Measurements from ENCODE around the gene TEAD4. TPM values are rescaled to one million over a fixed set of nuclear protein-coding genes. Genes with fewer than 3 reads are reported as not detected.

TEAD4 gene
- total and polyA plus RNA-seq, 2 donors (not counting 1 experiment from before 2014, with no cell fraction given): not detected

DNA sequence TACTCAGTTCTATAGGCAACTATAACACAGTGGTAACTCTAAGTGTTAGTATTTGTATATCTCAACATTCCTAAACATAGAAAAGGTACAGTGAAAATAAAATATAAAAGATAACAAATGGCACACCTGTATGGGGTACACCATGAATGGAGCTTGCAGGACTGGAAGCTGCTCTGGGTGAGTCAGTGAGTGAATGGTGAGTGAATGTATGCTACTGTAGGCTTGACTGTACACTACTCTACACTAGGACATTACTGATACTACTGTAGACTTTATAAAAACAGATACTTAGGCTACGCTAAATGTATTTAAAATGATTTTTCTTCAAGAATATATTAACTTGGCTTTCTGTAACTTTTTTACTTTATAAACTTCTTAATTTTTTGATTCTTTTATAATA lies 25.5 kb downstream of the TEAD4 start:
- H3K4me1 ChIP-seq (ENCODE audit: control insufficient read depth in 2 of 2, insufficient read depth in 2 of 2, low read length in 2 of 2): no peaks in the 10 kb centered on the region
- no peak overlapping the region for H3K27ac ChIP-seq (ENCODE audit: low read length in 2 of 2)
- no peaks in the 10 kb centered on the region for H3K27me3 Mint-ChIP-seq
- no peak overlapping the region for H2AFZ ChIP-seq (ENCODE audit: insufficient read depth, low read depth, low read length, poor library complexity, severe bottlenecking)
- no peak overlapping the region for H3K9ac ChIP-seq (ENCODE audit: low read length)
- CTCF ChIA-PET: no interaction called here
- intact Hi-C loops (cut with micrococcal nuclease): no loop called here
- no peak overlapping the region for H3K4me2 ChIP-seq (replicated peaks; ENCODE audit: low read depth, low read length, poor library complexity, severe bottlenecking)
- no peak for TF ChIP-seq EZH2 (IDR thresholded peaks at IDR 0.05; ENCODE audit: borderline replicate concordance, insufficient read depth, low read depth, low read length, poor library complexity, severe bottlenecking)
- TF ChIP-seq, protein P1, sequence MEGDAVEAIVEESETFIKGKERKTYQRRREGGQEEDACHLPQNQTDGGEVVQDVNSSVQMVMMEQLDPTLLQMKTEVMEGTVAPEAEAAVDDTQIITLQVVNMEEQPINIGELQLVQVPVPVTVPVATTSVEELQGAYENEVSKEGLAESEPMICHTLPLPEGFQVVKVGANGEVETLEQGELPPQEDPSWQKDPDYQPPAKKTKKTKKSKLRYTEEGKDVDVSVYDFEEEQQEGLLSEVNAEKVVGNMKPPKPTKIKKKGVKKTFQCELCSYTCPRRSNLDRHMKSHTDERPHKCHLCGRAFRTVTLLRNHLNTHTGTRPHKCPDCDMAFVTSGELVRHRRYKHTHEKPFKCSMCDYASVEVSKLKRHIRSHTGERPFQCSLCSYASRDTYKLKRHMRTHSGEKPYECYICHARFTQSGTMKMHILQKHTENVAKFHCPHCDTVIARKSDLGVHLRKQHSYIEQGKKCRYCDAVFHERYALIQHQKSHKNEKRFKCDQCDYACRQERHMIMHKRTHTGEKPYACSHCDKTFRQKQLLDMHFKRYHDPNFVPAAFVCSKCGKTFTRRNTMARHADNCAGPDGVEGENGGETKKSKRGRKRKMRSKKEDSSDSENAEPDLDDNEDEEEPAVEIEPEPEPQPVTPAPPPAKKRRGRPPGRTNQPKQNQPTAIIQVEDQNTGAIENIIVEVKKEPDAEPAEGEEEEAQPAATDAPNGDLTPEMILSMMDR (IDR thresholded peaks at IDR 0.05): no peak
- no peaks in the 10 kb centered on the region for H3K4me1 Mint-ChIP-seq
- H3K79me2 ChIP-seq (ENCODE audit: control insufficient read depth, insufficient read depth, low read length): no peaks in the 10 kb centered on the region
- no peak for DNase-seq
- H3K4me3 ChIP-seq (ENCODE audit: control extremely low read depth in 1 of 5, extremely low read depth in 1 of 5, insufficient read depth in 1 of 5, low read depth in 2 of 5, low read length in 4 of 5): no peak overlapping the region
- H3K36me3 ChIP-seq (replicated peaks in 1 of 2; ENCODE audit: control extremely low read depth in 1 of 2, control insufficient read depth in 1 of 2, extremely low read depth in 1 of 2, insufficient read depth in 2 of 2, low read length in 1 of 2): no peaks in the 10 kb centered on the region
- H3K9me3 Mint-ChIP-seq (ENCODE audit: insufficient read depth): peaks cover 4% of the 10 kb centered on the region
- no peaks in the 10 kb centered on the region for H4K20me1 ChIP-seq (ENCODE audit: control insufficient read depth, insufficient read depth, low read length, poor library complexity, severe bottlenecking)
- H3K27me3 ChIP-seq (replicated peaks in 1 of 4; ENCODE audit: control extremely low read depth in 1 of 4, control insufficient read depth in 3 of 4, insufficient read depth in 4 of 4, low read length in 3 of 4): no peaks in the 10 kb centered on the region
- ATAC-seq (ENCODE audit: low read depth): no peak
- no peak overlapping the region for H3K27ac Mint-ChIP-seq
- no peak overlapping the region for H3K4me3 Mint-ChIP-seq
- H3K9me3 ChIP-seq (ENCODE audit: control extremely low read depth in 1 of 3, control insufficient read depth in 2 of 3, insufficient read depth in 1 of 3, low read length in 2 of 3): peaks cover 0 to 5% (median 0%) of the 10 kb centered on the region in 3 donors
- POLR2A ChIA-PET: no interaction called here
- WGBS (ENCODE audit: insufficient coverage): no CpG with 5 or more reads among the region's 1 CpG

GRCh38 chr12:2986876-2987275 lies 27.7 kb downstream of the TEAD4 start:
- no peak for DNase-seq
- H3K27ac Mint-ChIP-seq: no peak overlapping the region
- no peaks in the 10 kb centered on the region for H3K27me3 Mint-ChIP-seq
- no peaks in the 10 kb centered on the region for H3K36me3 ChIP-seq (replicated peaks in 1 of 2; ENCODE audit: control extremely low read depth in 1 of 2, control insufficient read depth in 1 of 2, extremely low read depth in 1 of 2, insufficient read depth in 2 of 2, low read length in 1 of 2)
- no peak overlapping the region for H3K4me3 ChIP-seq (ENCODE audit: control extremely low read depth in 1 of 5, extremely low read depth in 1 of 5, insufficient read depth in 1 of 5, low read depth in 2 of 5, low read length in 4 of 5)
- ChIA-PET CTCF (interaction anchor here (0.5 kb wide), 1 partner anchor 39 kb away, joined by 3 read pairs; no protein-coding TSS in a partner anchor), POLR2A (no interaction called here)
- no peak overlapping the region for H3K4me3 Mint-ChIP-seq
- WGBS (ENCODE audit: insufficient coverage): 82% methylated on average over 3 of the region's 3 CpGs
- intact Hi-C loops (cut with micrococcal nuclease): no loop called here
- no peaks in the 10 kb centered on the region for H3K79me2 ChIP-seq (ENCODE audit: control insufficient read depth, insufficient read depth, low read length)
- peaks cover 7% of the 10 kb centered on the region for H3K9me3 Mint-ChIP-seq (ENCODE audit: insufficient read depth)
- no peaks in the 10 kb centered on the region for H3K4me1 ChIP-seq (ENCODE audit: control insufficient read depth in 2 of 2, insufficient read depth in 2 of 2, low read length in 2 of 2)
- H3K27ac ChIP-seq (ENCODE audit: low read length in 2 of 2): no peak overlapping the region
- no peak overlapping the region for H3K4me2 ChIP-seq (replicated peaks; ENCODE audit: low read depth, low read length, poor library complexity, severe bottlenecking)
- H4K20me1 ChIP-seq (ENCODE audit: control insufficient read depth, insufficient read depth, low read length, poor library complexity, severe bottlenecking): no peaks in the 10 kb centered on the region
- no peak for ATAC-seq (ENCODE audit: low read depth)
- H3K4me1 Mint-ChIP-seq: no peaks in the 10 kb centered on the region
- H3K27me3 ChIP-seq (replicated peaks in 1 of 4; ENCODE audit: control extremely low read depth in 1 of 4, control insufficient read depth in 3 of 4, insufficient read depth in 4 of 4, low read length in 3 of 4): no peaks in the 10 kb centered on the region
- no peak overlapping the region for H2AFZ ChIP-seq (ENCODE audit: insufficient read depth, low read depth, low read length, poor library complexity, severe bottlenecking)
- no peak overlapping the region for H3K9ac ChIP-seq (ENCODE audit: low read length)
- no peak for TF ChIP-seq EZH2 (IDR thresholded peaks at IDR 0.05; ENCODE audit: borderline replicate concordance, insufficient read depth, low read depth, low read length, poor library complexity, severe bottlenecking)
- TF ChIP-seq, protein P1 (IDR thresholded peaks at IDR 0.05): no peak
- peaks cover 0 to 11% (median 0%) of the 10 kb centered on the region in 3 donors for H3K9me3 ChIP-seq (ENCODE audit: control extremely low read depth in 1 of 3, control insufficient read depth in 2 of 3, insufficient read depth in 1 of 3, low read length in 2 of 3)

Data from B cell (primary cell).